SK-N-SH (cell line): ENCODE results near the gene CD274. TPM values are rescaled to one million over a fixed set of nuclear protein-coding genes. Genes with fewer than 3 reads are reported as not detected.
A peak's percentile ranks its signal among the peaks of the same experiment; 100 is the strongest.

Experiments
- CTCF ChIA-PET: fragments of 300-600, 350-600 bp; formaldehyde crosslinking; extraction: SDS; loops from one replicate; lab custom pipeline; 2021; lab: Yijun Ruan, JAX
- POLR2A ChIA-PET: fragments of 350-600 bp; sonication (Branson Sonifier 250); formaldehyde crosslinking; extraction: SDS; loops from one replicate; lab custom pipeline; 2020; ENCODE audit warnings: antibody characterized with exemption, inconsistent platforms; lab: Yijun Ruan, JAX
- DNase-seq: peaks from one replicate; pipeline ENCODE4 v3.0.0; 2012
- H2AFZ ChIP-seq: fragments of 200-600 bp; sonication (generic); 2 replicates; pipeline ENCODE4 v1.8.1; 2016; ENCODE audit warnings: antibody characterized with exemption, mild to moderate bottlenecking, low read depth
- H3F3A ChIP-seq: fragments of 200-600 bp; sonication (generic); replicated peaks from 2 replicates; pipeline ENCODE3; 2016; ENCODE audit warnings: antibody characterized with exemption, mild to moderate bottlenecking; ENCODE audit not compliant: insufficient read depth
- H3K27ac ChIP-seq, 2 experiments: fragments of 200-500 bp in 1 of 2; fragments of 200-600 bp in 1 of 2; sonication (Bioruptor generic) in 1 of 2; sonication (generic), shearing (Covaris generic) in 1 of 2; 2 replicates each; pipeline versions ENCODE4 v1.5.1 to v1.6.1; 2014 to 2016; ENCODE audit warnings: low read depth in 2 of 2, inconsistent platforms in 1 of 2, low read length in 1 of 2, mild to moderate bottlenecking in 1 of 2, mixed read lengths in 1 of 2
- H3K27me3 ChIP-seq: fragments of 200-600 bp; sonication (generic), shearing (Covaris generic); 2 replicates; pipeline ENCODE4 v1.6.1; 2016; ENCODE audit warnings: mixed run types; ENCODE audit not compliant: insufficient read depth
- H3K36me3 ChIP-seq, 2 experiments: fragments of 200-500 bp in 1 of 2; fragments of 200-600 bp in 1 of 2; sonication (Bioruptor generic) in 1 of 2; sonication (generic) in 1 of 2; replicated peaks in 1 of 2; 2 replicates each; pipeline versions ENCODE3 to v1.5.1; 2014 to 2016; ENCODE audit warnings: low read length in 1 of 2, mild to moderate bottlenecking in 1 of 2; ENCODE audit not compliant: insufficient read depth in 2 of 2, control insufficient read depth in 1 of 2
- H3K4me1 ChIP-seq, 2 experiments: fragments of 200-500 bp in 1 of 2; fragments of 200-600 bp in 1 of 2; sonication (Bioruptor generic) in 1 of 2; sonication (generic), shearing (Covaris generic) in 1 of 2; 2 replicates each; pipeline versions ENCODE4 v1.5.1 to v1.6.1; 2014 to 2016; ENCODE audit warnings: low read depth in 1 of 2, low read length in 1 of 2, mixed run types in 1 of 2; ENCODE audit not compliant: insufficient read depth in 2 of 2, control insufficient read depth in 1 of 2
- H3K4me2 ChIP-seq: fragments of 200-600 bp; sonication (generic), shearing (Covaris generic); 2 replicates; pipeline ENCODE4 v1.6.1; 2017; ENCODE audit warnings: mixed run types
- H3K4me3 ChIP-seq, 2 experiments: fragments of 200-500 bp in 1 of 2; fragments of 200-600 bp in 1 of 2; sonication (Bioruptor generic) in 1 of 2; sonication (generic), shearing (Covaris generic) in 1 of 2; 2 replicates each; pipeline versions ENCODE4 v1.5.1 to v1.8.1; 2014 to 2016; ENCODE audit warnings: low read depth in 2 of 2, inconsistent platforms in 1 of 2, low read length in 1 of 2, mild to moderate bottlenecking in 1 of 2, mixed read lengths in 1 of 2, moderate library complexity in 1 of 2
- H3K79me2 ChIP-seq: fragments of 200-600 bp; sonication (generic); 2 replicates; pipeline ENCODE4 v1.8.1; 2017; ENCODE audit warnings: mild to moderate bottlenecking; ENCODE audit not compliant: insufficient read depth
- H3K9ac ChIP-seq: fragments of 200-600 bp; sonication (generic); 2 replicates; pipeline ENCODE4 v1.6.1; 2017; ENCODE audit warnings: mixed run types
- H3K9me2 ChIP-seq: fragments of 200-600 bp; sonication (generic); 2 replicates; pipeline ENCODE4 v1.6.1; 2017; ENCODE audit warnings: mixed run types
- H3K9me3 ChIP-seq: fragments of 200-600 bp; sonication (generic); 2 replicates; pipeline ENCODE4 v1.6.1; 2017; ENCODE audit warnings: mixed run types, mild to moderate bottlenecking, moderate library complexity
- H4K20me1 ChIP-seq: fragments of 200-600 bp; sonication (generic); 2 replicates; pipeline ENCODE4 v1.6.1; 2017; ENCODE audit warnings: mild to moderate bottlenecking, mixed run types; ENCODE audit not compliant: insufficient read depth
- CHD2 ChIP-seq: fragments of 150-350 bp; IDR thresholded peaks from 2 replicates; pipeline ENCODE4 v1.6.1; 2018; ENCODE audit warnings: low read length; ENCODE audit not compliant: partially characterized antibody
- EP300 ChIP-seq, 2 experiments: IDR thresholded peaks; 2 replicates each; pipeline versions ENCODE4 v1.4.0 to v1.6.1; 2012; ENCODE audit warnings: borderline replicate concordance in 1 of 2, low read depth in 1 of 2, low read length in 1 of 2
- FOSL2 ChIP-seq: IDR thresholded peaks from 2 replicates; pipeline ENCODE4 v1.4.0; 2012; ENCODE audit warnings: low read depth, mild to moderate bottlenecking, moderate library complexity, borderline replicate concordance
- GABPA ChIP-seq: IDR thresholded peaks from 2 replicates; pipeline ENCODE4 v1.4.0; 2012; ENCODE audit warnings: low read depth, mild to moderate bottlenecking
- GATA2 ChIP-seq: sonication (generic); formaldehyde crosslinking; IDR thresholded peaks from 2 replicates; pipeline ENCODE4 v1.5.0; 2020; ENCODE audit warnings: mild to moderate bottlenecking, missing genetic modification reagents
- JUND ChIP-seq: IDR thresholded peaks from 2 replicates; pipeline ENCODE4 v1.4.0; 2012
- MEF2A ChIP-seq: IDR thresholded peaks from 2 replicates; pipeline ENCODE4 v1.4.0; 2012; ENCODE audit warnings: low read depth, borderline replicate concordance
- NFIC ChIP-seq: IDR thresholded peaks from 2 replicates; pipeline ENCODE4 v1.4.0; 2012; ENCODE audit warnings: borderline replicate concordance
- POLR2AphosphoS5 ChIP-seq: IDR thresholded peaks from 2 replicates; pipeline ENCODE4 v1.6.1; 2012; ENCODE audit warnings: low read depth, low read length
- SIN3A ChIP-seq: IDR thresholded peaks from 2 replicates; pipeline ENCODE4 v1.6.1; 2012; ENCODE audit warnings: low read depth, mild to moderate bottlenecking, low read length, moderate library complexity, borderline replicate concordance
- TAF1 ChIP-seq: IDR thresholded peaks from 2 replicates; pipeline ENCODE4 v1.6.1; 2012; ENCODE audit warnings: low read depth, mild to moderate bottlenecking, low read length, moderate library complexity, borderline replicate concordance
- TCF12 ChIP-seq: IDR thresholded peaks from 2 replicates; pipeline ENCODE4 v1.4.0; 2012
- YY1 ChIP-seq: IDR thresholded peaks from 2 replicates; pipeline ENCODE4 v1.4.0; 2012; ENCODE audit warnings: low read depth, mild to moderate bottlenecking
- WGBS: methylation state at CpG from one replicate; pipeline ENCODE4 v1.1.6; 2017; ENCODE audit warnings: low lambda C conversion rate; 5-methylcytosine and 5-hydroxymethylcytosine counted together
- polyA plus RNA-seq, 3 experiments: library from polyadenylated mRNA; depleted of rRNA; stranded (reverse); fragments of >200 nt; gene quantifications; 2 replicates each; pipeline ENCODE4 v1.2.3, GENCODE V29; 2012
- TF ChIP-seq, protein P1 (sequence below): IDR thresholded peaks from 2 replicates; pipeline ENCODE4; 2012
- TF ChIP-seq, protein P2 (sequence below): fragments of 150-350 bp; IDR thresholded peaks from 2 replicates; pipeline ENCODE4 v1.6.1; 2017; ENCODE audit warnings: antibody characterized with exemption, low read length, low read depth, borderline replicate concordance
- TF ChIP-seq, protein P3 (sequence below): IDR thresholded peaks from 2 replicates; pipeline ENCODE4 v1.4.0; 2012; ENCODE audit warnings: low read depth, borderline replicate concordance
- TF ChIP-seq, protein P4 (sequence below): fragments of 150-350 bp; IDR thresholded peaks from 2 replicates; pipeline ENCODE4 v1.6.1; 2016; ENCODE audit warnings: mild to moderate bottlenecking, low read depth, low read length
- TF ChIP-seq, protein P5 (sequence below): fragments of 200-600 bp; sonication (generic); IDR thresholded peaks from 2 replicates; pipeline ENCODE4 v1.6.1; 2017; ENCODE audit warnings: antibody characterized with exemption, mild to moderate bottlenecking, moderate library complexity

CD274 gene
- polyA plus RNA-seq, 1 of the 3 experiments (the other 2 are of a cell fraction): 25.8 TPM

DNA sequence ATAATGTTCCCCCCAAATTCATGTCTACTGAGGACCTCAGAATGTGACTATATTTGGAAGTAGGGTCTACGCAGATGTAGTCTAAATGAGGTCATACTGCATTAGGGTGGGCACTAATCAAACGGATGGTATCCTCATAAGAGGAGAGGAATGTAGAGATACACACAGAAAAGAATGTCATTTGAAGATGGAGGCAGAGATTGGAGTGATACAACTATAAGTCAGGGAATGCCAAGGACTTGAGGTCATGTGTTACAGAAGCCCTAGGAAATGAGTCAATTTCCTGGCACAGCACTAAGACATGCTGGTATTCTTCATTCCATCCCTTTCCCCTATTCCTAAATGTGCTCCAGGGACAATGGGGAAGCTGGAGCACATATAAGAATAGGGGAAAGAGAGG lies 59.2 kb downstream of the CD274 start (continued):
- TF ChIP-seq, protein P1, sequence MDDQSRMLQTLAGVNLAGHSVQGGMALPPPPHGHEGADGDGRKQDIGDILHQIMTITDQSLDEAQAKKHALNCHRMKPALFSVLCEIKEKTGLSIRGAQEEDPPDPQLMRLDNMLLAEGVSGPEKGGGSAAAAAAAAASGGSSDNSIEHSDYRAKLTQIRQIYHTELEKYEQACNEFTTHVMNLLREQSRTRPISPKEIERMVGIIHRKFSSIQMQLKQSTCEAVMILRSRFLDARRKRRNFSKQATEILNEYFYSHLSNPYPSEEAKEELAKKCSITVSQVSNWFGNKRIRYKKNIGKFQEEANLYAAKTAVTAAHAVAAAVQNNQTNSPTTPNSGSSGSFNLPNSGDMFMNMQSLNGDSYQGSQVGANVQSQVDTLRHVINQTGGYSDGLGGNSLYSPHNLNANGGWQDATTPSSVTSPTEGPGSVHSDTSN: peak; percentile 92
- TF ChIP-seq, protein P2, sequence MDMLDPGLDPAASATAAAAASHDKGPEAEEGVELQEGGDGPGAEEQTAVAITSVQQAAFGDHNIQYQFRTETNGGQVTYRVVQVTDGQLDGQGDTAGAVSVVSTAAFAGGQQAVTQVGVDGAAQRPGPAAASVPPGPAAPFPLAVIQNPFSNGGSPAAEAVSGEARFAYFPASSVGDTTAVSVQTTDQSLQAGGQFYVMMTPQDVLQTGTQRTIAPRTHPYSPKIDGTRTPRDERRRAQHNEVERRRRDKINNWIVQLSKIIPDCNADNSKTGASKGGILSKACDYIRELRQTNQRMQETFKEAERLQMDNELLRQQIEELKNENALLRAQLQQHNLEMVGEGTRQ: no peak
- TF ChIP-seq TAF1: peak; percentile 58; the same call in 1 of the 2 replicates
- TF ChIP-seq POLR2AphosphoS5: peak; percentile 82; the same call in 1 of the 2 replicates
- peak; percentile 45 to 100; a peak in 3 of 4 replicates for TF ChIP-seq EP300 (IDR thresholded peaks at IDR 0.05; ENCODE audit: borderline replicate concordance in 1 of 2, low read depth in 1 of 2, low read length in 1 of 2)
- peak; percentile 81; the same call in 1 of the 2 replicates for TF ChIP-seq MEF2A
- no peak for TF ChIP-seq GABPA
- TF ChIP-seq, protein P3, sequence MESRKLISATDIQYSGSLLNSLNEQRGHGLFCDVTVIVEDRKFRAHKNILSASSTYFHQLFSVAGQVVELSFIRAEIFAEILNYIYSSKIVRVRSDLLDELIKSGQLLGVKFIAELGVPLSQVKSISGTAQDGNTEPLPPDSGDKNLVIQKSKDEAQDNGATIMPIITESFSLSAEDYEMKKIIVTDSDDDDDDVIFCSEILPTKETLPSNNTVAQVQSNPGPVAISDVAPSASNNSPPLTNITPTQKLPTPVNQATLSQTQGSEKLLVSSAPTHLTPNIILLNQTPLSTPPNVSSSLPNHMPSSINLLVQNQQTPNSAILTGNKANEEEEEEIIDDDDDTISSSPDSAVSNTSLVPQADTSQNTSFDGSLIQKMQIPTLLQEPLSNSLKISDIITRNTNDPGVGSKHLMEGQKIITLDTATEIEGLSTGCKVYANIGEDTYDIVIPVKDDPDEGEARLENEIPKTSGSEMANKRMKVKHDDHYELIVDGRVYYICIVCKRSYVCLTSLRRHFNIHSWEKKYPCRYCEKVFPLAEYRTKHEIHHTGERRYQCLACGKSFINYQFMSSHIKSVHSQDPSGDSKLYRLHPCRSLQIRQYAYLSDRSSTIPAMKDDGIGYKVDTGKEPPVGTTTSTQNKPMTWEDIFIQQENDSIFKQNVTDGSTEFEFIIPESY: peak; percentile 91
- peak; percentile 97 for TF ChIP-seq NFIC
- TF ChIP-seq GATA2 (CRISPR knock-in tag): no peak
- TF ChIP-seq JUND: peak; percentile 100
- TF ChIP-seq TCF12: peak; percentile 98
- no peak for TF ChIP-seq CHD2
- TF ChIP-seq, protein P4, sequence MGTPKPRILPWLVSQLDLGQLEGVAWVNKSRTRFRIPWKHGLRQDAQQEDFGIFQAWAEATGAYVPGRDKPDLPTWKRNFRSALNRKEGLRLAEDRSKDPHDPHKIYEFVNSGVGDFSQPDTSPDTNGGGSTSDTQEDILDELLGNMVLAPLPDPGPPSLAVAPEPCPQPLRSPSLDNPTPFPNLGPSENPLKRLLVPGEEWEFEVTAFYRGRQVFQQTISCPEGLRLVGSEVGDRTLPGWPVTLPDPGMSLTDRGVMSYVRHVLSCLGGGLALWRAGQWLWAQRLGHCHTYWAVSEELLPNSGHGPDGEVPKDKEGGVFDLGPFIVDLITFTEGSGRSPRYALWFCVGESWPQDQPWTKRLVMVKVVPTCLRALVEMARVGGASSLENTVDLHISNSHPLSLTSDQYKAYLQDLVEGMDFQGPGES: no peak

DNA sequence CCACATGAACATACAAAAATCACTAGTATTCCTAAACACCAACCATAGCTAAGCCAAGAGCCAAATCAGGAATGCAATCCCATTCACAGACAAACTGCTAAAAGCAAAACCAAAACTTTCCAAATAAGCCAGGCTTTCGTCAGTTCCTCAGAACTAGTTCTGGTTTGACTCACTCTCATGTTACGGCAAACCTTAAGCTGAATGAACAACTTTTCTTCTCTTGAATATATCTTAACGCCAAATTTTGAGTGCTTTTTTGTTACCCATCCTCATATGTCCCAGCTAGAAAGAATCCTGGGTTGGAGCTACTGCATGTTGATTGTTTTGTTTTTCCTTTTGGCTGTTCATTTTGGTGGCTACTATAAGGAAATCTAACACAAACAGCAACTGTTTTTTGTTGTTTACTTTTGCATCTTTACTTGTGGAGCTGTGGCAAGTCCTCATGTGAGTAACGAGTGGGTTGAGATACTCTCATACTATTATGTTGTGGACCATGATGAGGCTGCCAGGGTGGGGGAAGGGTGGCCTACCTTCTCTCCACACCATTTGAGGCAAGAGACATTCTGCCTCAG lies 60.1 kb downstream of the CD274 start, which contains the start of gene PDCD1LG2:
TSS of gene PDCD1LG2 (plus strand) at position 172 of the 572 bp plus-strand sequence. CDS start 12,016 bp downstream, outside the sequence.
- peak; percentile 32 for DNase-seq

More for the DNA sequence above, 60.1 kb downstream of the CD274 start, which contains the start of gene PDCD1LG2:
- H2AFZ ChIP-seq: no peak within 1 kb of the TSS
- H4K20me1 ChIP-seq: no peaks in the 10 kb centered on the region
- no peaks in the 10 kb centered on the region for H3K9me3 ChIP-seq
- TF ChIP-seq FOSL2 (peak; percentile 21; the same call in 1 of the 2 replicates), JUND (peak; percentile 25; the same call in 1 of the 2 replicates), EP300 (IDR thresholded peaks at IDR 0.05; ENCODE audit: borderline replicate concordance in 1 of 2, low read depth in 1 of 2, low read length in 1 of 2) (peak in 1 of 2 experiments; percentile 6; a peak in 1 of 4 replicates), TAF1 (peak; percentile 28; the same call in 1 of the 2 replicates), TCF12 (peak; percentile 32), POLR2AphosphoS5 (peak; percentile 58), GATA2 (CRISPR knock-in tag) (no peak), SIN3A (no peak), YY1 (peak; percentile 15; the same call in 1 of the 2 replicates)
- TF ChIP-seq, protein P5, sequence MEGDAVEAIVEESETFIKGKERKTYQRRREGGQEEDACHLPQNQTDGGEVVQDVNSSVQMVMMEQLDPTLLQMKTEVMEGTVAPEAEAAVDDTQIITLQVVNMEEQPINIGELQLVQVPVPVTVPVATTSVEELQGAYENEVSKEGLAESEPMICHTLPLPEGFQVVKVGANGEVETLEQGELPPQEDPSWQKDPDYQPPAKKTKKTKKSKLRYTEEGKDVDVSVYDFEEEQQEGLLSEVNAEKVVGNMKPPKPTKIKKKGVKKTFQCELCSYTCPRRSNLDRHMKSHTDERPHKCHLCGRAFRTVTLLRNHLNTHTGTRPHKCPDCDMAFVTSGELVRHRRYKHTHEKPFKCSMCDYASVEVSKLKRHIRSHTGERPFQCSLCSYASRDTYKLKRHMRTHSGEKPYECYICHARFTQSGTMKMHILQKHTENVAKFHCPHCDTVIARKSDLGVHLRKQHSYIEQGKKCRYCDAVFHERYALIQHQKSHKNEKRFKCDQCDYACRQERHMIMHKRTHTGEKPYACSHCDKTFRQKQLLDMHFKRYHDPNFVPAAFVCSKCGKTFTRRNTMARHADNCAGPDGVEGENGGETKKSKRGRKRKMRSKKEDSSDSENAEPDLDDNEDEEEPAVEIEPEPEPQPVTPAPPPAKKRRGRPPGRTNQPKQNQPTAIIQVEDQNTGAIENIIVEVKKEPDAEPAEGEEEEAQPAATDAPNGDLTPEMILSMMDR: no peak
- no peaks in the 10 kb centered on the region for H3K9me2 ChIP-seq
- H3K27ac ChIP-seq: peak within 1 kb of the TSS; percentile 91 to 100
- H3K4me1 ChIP-seq: peaks cover 13 to 29% of the 10 kb centered on the region in 2 experiments
- H3K4me3 ChIP-seq: peak within 1 kb of the TSS; percentile 37 to 58; a peak in 3 of 4 replicates
- peak within 1 kb of the TSS; percentile 83 for H3K9ac ChIP-seq
- H3K4me2 ChIP-seq: peak within 1 kb of the TSS; percentile 83
- ChIA-PET CTCF (interaction anchor here (0.5 to 1.1 kb wide), 4 partner anchors 80 to 969 kb away, joined by 3 read pairs; no protein-coding TSS in a partner anchor), POLR2A (no interaction called here)
- H3F3A ChIP-seq: peaks cover 33% of the 10 kb centered on the region
- H3K27me3 ChIP-seq: no peaks in the 10 kb centered on the region
- peaks cover 0 to 4% of the 10 kb centered on the region in 2 experiments for H3K36me3 ChIP-seq
- H3K79me2 ChIP-seq: peaks cover 48% of the 10 kb centered on the region
- WGBS: 5% methylated on average over 4 of the region's 4 CpGs
